GM21825 (cell line): ENCODE data around the gene SORCS2.
"Not testable (repeated sequence)": the region's sequence is repeated elsewhere in the genome, so short reads cannot be mapped to it uniquely, and the experiment has no call there.

Experiments
- ATAC-seq: cut with Tn5 transposase; IDR thresholded peaks from one replicate; pipeline ENCODE4 v1.9.1; 2021; ENCODE audit warnings: mild to moderate bottlenecking, moderate library complexity; ENCODE audit not compliant: unreplicated experiment

SORCS2 gene

DNA sequence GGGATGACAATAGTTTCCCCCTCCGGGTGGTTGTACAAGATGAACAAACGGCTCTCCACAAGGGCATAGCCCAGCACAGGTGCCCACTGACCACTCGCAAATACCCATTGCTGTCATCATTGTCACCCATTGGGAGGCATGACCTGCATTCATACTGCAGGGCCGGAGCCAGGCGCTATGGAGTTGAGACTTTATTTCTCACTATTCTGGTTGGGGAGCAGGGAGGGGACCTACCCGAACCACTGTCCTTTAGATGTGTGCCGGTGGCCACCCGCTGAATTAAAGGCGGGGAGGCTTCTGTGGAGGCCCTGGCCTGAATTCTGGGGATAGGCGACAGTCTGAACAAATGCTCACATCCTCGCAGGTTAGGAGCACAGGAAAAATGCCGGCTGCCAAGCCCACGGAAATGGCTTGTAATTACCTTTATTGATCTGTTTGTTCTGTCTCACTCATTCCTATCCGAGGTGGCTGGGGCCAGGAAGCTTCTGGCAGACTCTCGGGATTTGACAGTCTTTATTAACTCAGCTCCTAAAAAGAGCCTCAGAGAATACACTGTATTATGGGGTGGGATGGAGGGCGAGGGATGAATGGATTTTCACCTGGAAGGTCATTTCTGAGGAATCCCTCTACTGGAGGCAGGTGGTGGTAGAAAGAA lies 367.5 kb downstream of the SORCS2 start:
- no peak for ATAC-seq

DNA sequence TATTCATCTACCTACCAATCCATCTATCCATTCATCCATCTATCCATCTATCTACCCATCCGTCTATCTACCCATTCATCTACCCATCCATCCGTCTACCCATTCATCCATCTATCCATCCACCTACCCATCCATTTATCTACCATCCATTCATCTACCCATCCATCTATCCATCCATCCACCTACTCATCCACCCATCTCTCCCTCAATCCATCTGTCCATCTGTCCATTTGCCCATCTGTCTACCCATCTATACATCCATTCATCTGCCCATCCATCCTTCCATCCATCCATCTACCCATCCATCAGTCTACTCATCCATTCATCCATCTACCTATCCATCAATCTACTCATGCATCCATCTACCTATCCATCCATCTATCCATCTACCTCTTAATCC lies 369.2 kb downstream of the SORCS2 start:
- no peak for ATAC-seq

DNA sequence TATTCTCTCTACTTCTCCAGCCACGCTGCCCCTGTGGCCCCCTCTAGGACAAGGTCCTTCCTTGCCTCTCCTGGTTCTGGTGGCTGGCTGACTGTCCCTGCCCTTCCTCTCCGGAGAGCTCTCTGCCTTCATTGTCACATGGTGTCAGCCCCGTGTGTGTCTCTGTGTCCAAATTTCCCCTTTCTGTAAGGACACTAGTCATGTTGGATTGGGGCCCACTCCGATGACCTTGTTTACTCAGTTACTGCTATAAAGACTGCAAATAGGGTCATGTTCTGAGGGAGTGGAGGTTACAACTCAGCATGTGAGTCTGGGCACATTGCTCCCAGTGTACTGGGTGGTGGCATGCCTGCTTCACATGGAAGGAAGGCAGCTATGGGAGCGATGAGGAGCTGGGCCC lies 371.9 kb downstream of the SORCS2 start:
- ATAC-seq, result no peak

DNA sequence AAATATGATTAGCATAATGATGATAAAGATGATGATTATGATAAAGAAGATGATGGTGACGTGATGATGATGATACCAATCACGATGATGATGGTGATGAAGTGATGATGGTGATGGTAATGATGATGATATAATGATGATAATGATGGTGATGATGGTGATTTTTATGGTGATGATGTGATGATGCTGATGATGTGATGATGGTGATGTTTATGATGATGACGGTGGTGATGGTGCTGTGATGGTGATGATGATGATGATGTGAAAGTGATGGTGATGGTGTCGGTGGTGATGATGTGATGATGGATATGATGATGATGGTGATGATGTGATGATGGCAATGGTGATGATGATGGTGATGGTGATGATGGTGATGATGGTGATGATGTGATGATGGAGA lies 373.1 kb downstream of the SORCS2 start:
- ATAC-seq, result no peak

DNA sequence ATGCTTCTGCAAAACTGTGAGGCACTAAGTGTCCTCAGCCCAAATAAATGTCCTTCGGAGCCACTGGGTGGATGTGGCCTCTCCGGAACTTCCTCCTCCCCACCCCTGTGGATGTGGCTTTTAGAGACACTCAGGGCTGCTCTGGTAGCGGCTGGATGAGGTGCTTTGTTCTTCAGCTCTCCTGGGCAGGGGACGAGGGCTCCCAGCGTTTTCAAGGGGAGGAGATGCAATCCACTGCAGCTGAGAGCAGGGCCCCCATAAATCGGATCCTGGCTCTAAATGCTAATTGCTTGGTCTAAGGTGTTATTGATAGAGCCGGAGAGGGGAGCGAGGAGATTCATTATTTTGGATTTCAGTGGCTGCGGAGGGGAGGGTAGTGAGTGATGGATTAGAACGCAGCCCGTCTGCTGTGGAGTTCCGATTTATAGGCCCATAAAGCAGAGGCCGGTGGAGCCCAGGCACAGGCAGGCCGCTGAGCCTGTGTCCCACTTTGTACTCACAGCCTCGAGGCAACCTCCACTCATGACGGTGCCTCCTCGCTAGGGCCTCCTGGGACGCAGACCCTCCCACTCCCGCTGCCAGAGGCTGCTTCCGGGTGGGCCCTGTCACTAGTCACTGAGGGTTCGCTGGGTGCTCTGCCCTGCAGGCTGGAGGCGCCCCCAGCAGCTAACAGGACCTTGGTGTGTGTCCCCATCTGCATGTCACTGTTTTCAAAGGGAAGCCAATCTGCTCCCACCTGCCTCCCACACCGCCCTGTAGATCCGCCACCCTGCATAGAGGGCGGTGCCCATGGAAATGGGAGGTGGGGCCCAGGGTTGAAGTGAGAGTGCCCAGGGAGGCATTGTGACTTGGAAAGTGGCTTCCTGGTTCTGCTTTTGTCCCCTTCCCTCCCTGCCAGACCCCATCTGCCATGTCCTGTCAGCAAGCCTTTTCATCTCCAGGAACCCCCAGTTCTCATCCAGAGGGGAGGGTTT lies 377.8 kb downstream of the SORCS2 start:
- no peak for ATAC-seq

DNA sequence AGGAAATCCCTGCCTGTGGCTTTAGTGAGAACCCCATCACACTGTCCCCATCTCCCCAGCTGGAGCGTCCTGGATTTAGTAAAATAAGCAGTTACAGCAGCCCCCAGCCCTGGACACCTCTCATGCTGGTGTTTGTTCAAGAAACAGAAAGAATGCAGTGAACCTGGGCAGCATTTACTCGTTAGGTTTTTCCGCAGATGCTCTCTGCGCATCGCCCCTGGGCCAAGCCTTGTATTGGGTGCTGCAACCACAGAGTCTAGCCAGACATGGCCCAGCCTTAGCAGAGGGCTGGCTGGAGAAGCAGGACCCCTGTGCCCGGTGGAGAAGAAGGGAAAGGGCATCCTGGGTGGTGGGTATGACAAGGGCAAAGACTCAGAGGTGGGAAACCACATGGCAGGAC lies 378.7 kb downstream of the SORCS2 start:
- ATAC-seq, result no peak

DNA sequence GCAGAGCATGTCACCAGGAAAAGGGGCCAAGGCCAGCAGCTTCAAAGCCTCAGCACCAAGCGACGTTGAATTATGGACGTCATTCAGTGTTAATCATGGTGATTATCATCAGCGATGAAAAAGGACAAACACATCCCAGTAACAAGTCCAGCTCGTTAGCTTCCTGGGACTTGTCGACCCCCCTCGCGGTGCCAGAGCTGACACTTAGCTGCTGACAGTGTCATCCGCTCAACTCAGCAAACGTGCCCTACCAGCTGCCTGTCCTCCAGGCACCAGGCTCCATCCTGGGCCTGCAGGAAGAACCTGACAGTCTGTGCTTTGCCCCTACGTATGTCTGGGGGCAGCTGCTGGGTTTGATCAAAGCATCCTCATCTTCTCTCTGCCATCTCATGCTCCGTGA lies 379.4 kb downstream of the SORCS2 start:
- ATAC-seq, result no peak

DNA sequence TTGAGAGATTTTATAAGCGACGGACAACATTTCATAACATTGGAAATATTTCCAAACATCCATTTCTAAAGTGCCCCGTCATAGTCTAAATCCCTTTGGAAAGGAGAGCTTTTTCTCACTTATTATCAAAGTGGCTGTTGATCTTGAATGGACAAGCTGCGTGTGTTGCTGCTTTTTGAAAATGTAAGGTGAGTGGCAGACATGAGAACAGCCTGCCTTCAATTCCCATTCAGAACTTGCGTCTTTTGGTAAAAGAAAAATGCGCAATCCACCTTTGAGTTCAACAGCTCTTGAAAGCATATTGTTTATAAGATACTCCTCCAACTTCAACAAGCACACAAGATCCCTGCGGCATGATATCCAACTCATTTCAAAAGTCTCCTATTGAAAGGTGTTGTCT lies 380.6 kb downstream of the SORCS2 start:
- ATAC-seq, result no peak

DNA sequence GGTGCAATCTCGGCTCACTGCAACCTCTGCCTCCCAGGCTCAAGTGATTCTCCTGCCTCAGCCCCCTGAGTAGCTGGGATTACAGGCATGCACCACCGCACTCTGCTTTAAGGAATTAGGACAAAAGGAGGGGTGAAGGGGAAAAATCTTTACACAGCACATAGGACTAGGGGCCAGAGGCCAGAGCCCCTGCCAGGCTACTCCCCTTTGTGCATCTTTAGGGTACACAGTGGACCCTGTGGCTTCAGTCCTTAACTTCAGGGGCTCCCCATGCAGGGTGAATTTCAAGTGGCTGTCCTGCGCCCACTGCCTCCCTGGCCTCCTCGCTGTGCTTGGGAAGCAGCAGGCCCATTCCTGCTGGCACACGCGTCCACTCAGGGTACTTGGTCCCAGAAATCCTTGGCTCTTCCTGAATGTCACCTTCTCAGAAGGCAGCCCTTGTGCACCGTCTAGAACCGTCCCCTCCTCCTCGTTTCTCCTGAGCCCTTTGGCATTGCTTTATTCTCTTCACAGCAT lies 381.3 kb downstream of the SORCS2 start:
- no peak for ATAC-seq

DNA sequence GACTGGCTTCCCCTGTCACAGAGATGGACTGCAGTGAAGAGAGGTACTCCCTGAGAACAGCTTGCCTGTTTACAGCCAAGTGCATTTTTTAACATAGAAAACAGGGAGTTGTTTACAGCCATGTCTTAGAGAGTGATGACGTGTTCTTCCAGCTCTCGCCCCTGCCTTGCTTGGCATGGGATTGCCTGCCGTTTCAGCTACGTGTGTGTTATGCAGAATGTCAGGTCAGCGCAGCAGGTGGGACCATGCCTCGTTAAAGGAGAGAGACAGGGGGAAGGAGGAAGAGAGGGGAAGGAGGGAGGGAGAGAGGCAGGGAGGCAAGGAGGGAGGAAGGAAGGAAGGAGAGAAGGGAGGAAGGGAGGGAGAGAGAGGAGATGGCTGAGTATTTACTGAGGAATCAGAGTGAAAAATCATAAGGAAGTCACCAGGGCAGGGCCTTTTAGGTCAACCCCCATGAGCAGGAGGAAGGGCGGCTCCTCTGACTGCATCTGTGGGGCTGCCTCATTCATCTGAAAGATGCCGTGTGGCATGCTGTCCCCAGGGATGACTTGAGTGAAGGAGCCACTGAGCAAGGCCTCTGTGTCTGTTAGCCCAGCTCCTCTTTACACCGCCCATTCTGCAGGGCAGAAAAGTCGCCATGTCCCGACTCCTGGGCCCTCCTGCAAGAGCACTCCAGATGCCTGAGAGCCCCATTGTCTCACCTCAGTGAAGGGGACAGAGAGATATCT lies 382.1 kb downstream of the SORCS2 start:
- ATAC-seq, result no peak

DNA sequence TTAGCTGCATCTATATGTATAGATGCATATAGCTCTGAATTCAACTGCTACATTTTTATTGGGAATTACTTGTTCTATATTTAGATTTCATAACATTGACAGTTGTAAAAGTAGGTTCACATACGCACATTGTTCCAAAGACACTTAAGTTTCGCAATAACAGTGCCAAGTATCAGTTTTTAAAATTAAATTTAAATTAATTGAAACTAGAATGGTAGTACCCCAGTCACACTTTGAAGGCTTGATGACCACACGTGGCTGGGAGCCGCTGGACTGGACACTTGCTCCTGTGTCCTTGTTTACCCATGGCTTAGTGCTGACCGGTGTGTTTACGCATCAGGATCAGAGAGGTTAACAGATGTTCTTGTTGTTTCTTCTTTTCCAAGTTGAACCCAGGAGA lies 383.1 kb downstream of the SORCS2 start:
- ATAC-seq, result no peak

DNA sequence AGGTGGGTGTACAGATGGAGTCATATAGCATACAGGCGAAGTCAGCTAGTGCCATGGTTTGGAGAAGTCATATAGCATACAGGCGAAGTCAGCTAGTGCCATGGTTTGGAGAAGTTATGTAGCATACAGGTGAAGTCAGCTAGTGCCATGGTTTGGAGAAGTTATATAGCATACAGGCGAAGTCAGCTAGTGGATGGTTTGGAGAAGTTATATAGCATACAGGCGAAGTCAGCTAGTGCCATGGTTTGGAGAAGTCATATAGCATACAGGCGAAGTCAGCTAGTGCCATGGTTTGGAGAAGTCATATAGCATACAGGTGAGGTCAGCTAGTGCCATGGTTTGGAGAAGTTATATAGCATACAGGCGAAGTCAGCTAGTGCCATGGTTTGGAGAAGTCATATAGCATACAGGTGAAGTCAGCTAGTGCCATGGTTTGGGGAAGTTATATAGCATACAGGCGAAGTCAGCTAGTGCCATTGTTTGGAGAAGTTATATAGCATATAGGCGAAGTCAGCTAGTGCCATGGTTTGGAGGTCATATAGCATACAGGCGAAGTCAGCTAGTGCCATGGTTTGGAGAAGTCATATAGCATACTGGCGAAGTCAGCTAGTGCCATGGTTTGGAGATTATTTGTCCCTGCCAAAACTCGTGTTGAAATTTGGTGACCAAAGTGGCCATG lies 385.2 kb downstream of the SORCS2 start:
- ATAC-seq, result not testable (repeated sequence)

DNA sequence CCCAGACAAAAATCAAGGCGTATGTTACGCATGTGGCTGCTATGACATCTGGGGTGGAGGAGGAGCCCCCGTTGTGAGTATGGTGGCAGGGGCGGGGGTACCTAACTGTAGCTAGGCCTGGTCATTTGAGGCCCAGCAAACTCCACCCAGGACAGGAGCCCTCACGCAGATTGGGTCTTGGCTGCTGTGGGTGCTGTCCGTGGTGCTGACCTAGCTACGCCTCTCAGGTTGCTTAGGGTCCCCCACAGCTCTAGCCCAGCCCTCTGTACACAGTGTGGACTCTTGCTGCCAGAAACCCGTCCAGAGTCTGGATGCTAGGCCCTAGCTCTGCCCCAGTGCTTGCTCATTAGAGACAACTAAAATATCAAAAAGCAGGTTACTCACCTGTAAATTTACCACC lies 389.1 kb downstream of the SORCS2 start:
- ATAC-seq, result no peak

DNA sequence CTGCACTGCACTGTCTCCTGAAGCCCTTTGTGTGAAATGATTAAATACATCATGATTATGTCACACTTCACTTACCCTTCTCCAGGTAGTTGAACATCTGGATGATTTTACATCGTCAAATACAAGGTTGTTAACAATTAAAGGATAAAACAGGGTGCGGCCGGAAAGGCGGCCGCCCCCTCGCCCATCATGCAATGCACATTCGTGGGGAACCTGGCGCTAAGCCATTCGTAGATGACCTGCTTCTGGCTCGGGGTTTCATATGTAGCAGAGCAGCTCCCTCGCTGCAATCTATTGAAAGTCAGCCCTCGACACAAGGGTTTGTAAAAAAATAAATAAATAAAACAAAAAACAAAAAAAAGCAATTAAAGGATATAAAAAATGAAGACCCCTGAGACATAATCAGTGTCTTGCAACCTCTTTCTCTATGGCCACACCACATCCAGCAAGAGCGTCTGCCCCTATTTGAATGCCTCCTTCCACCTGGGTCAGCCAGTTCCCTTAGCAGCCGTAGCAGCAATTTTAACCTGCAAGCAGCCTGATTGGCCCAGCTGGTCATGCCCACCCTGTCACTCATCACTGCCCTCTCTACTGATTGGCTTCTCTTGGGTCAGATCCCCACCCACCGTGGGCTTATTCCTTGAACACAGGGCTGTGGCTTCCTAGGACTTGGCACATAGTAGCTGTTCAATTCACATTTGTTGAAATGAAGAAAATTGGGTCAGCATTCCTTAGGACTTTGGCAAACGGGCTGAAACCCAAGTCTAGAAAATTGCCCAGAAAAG lies 390.2 kb downstream of the SORCS2 start:
- no peak for ATAC-seq

DNA sequence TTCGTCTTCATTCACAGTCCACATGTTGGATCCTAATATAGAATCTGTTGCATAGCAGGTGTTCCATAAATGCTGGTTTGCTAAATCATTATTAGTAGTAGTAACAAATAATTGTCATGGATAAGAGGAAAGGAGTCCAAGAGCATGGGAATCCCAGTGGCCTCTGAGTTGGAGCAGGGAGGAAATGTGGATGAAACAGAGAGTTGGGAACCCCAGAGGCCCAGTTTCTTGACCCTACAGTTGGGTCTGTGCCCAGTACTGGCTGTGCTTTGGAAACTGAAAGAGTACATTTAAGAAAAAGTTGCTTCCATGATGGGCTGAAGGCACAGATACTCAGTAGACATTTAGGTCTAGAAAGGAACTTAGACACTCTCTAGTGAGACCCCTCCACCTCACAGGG lies 391.8 kb downstream of the SORCS2 start:
- no peak for ATAC-seq

DNA sequence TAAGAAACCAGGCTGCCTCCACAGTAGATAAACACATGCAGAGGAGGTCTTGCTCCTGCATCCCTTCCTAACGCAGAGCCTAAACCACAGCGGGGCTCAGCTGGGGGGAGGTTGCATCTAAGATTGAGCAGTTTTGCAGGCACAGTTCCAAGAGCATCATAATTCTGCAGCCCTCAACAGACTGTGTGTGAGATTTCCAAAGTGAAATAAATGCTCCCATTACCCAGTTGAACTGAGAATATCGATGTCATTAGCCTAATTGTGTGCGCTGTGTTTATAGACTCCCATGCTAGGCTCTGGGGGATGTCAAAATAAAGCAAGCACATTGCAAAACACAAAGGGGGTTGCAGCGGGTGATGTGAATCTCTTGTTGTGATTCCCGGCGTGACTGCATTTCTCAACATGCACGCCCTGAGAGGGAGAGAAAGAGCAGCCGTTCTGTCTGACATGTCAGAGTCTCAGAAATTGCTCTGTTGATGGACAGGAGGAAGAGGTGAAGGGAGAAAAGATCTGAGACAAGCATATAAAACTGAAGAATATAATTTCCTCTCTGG lies 392.3 kb downstream of the SORCS2 start:
- no peak for ATAC-seq

DNA sequence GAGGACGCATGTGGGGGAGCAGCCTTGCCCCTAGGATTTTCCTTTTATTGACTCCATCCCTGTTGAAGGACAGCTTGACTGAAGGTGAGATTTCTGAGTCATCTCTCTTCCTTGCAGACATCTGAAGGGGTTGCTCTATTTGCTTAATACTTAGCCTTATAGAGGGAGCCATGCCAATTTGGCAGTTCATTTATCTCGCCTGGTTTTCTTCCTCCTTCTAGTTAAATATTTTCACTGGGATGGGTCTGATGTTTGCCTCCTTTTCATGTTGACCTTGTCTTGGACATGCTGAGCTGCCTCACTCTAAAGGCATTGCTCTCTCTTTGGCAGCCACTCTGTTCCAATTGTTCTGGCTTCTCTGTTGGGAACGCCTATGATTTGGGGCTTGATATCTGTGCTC lies 393.4 kb downstream of the SORCS2 start:
- no peak for ATAC-seq

DNA sequence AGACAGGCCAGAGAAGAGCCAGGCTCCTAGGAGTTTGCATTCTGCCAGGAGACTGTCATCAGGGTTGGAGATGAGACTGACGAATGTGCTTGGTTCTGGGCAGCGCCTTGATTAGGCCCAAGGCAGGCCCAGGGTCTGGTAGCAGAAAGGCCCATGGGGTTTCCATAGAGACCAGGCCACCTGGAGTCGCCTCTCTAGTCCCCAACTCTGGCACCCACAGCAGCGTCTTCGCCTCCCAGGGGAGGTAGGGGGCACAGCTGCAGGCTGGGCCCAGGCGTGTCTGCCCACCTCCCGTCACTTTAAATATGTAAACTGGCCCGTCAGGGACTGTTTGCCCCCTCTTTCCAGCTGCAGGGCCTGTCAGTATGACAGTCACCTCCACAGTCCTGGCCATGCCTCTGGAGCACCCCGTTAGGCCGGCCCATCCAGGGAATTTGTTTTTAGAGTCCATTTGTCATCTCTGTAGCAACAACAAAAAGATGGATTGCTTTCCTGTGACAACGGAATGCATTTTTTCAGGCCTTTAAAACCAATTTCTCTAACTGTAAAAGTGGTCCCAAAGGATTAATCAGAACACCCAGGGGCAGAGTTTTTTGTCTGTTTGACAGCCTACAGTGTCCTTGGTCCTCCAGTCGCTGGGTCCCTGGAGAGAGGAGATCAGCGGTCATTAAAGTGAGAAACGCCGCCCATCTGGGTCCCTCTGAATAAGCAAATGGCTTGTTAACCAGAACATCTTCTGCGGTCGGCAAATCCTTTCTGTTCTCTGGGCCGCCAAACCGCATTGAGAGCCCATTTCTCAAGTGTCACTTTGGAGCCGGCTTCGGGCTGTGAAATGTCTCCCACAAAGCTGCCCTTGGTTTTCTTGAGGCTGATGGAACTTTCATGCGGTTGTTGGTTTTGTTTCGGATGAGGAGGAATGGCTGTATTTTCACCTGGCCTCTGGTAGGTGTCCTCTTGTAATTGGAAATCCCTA lies 395.4 kb downstream of the SORCS2 start:
- ATAC-seq, result no peak

DNA sequence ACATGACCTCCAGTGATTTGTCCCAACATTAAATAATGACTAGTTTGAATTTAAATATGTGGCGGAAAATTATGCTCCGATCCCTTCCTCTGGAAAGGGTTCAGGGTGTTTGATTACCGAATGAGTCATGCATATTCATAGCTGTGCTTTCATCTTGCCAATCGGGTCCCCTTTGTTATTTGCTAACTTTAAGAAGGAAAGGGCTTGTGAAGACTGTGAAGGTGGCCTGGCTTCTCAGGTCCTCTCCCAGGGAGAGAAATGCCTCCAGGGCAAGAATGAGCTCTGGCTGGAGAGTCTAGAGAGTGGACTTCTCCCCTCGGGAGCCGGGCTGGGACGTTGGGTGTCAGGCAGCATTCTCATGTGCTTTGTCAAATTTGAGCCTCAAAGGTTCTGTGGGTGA lies 397.9 kb downstream of the SORCS2 start:
- ATAC-seq, result no peak
